ENCODE results near the gene CEP128.

Gene CEP128

GRCh38 chr14:80681651-80682050, 259.9 kb downstream of the CEP128 start:
- no peak for DNase-seq (ENCODE audit: low read depth in 3 of 3, low spot score in 1 of 3)

- no peak for DNase-seq (ENCODE audit: low read depth in 3 of 3, low spot score in 1 of 3)
Measured at GRCh38 chr14:80679273-80679672, 262.3 kb downstream of the CEP128 start.

GRCh38 chr14:80678436-80678835, 263.1 kb downstream of the CEP128 start:
- DNase-seq (ENCODE audit: low read depth in 3 of 3, low spot score in 1 of 3), result no peak

GRCh38 chr14:80669426-80669825, 272.1 kb downstream of the CEP128 start:
- no peak for DNase-seq (ENCODE audit: low read depth in 3 of 3, low spot score in 1 of 3)

GRCh38 chr14:80664576-80664975, 277.0 kb downstream of the CEP128 start:
- DNase-seq (ENCODE audit: low read depth in 3 of 3, low spot score in 1 of 3), result no peak

GRCh38 chr14:80663541-80663940, 278.0 kb downstream of the CEP128 start:
- no peak for DNase-seq (ENCODE audit: low read depth in 3 of 3, low spot score in 1 of 3)

- no peak for DNase-seq (ENCODE audit: low read depth in 3 of 3, low spot score in 1 of 3)
Measured at GRCh38 chr14:80659783-80660182, 281.8 kb downstream of the CEP128 start.

GRCh38 chr14:80658733-80659132, 282.8 kb downstream of the CEP128 start:
- DNase-seq (ENCODE audit: low read depth in 3 of 3, low spot score in 1 of 3), result no peak

- DNase-seq (ENCODE audit: low read depth in 3 of 3, low spot score in 1 of 3), result no peak
Measured at GRCh38 chr14:80658155-80658554, 283.4 kb downstream of the CEP128 start.

GRCh38 chr14:80653956-80654355, 287.6 kb downstream of the CEP128 start:
- DNase-seq (ENCODE audit: low read depth in 3 of 3, low spot score in 1 of 3), result no peak

- DNase-seq (ENCODE audit: low read depth in 3 of 3, low spot score in 1 of 3), result no peak
Measured at GRCh38 chr14:80645667-80646413, 295.7 kb downstream of the CEP128 start.

- DNase-seq (ENCODE audit: low read depth in 3 of 3, low spot score in 1 of 3), result no peak
Measured at GRCh38 chr14:80644826-80645225, 296.7 kb downstream of the CEP128 start.

- DNase-seq (ENCODE audit: low read depth in 3 of 3, low spot score in 1 of 3), result no peak
Measured at GRCh38 chr14:80638620-80639515, 302.7 kb downstream of the CEP128 start.

- DNase-seq (ENCODE audit: low read depth in 3 of 3, low spot score in 1 of 3), result no peak
Measured at GRCh38 chr14:80637756-80638619, 303.6 kb downstream of the CEP128 start.

- DNase-seq (ENCODE audit: low read depth in 3 of 3, low spot score in 1 of 3), result no peak
Measured at GRCh38 chr14:80636071-80636470, 305.5 kb downstream of the CEP128 start.

GRCh38 chr14:80634106-80634758, 307.3 kb downstream of the CEP128 start:
- no peak for DNase-seq (ENCODE audit: low read depth in 3 of 3, low spot score in 1 of 3)

GRCh38 chr14:80629606-80630005, 311.9 kb downstream of the CEP128 start:
- no peak for DNase-seq (ENCODE audit: low read depth in 3 of 3, low spot score in 1 of 3)

GRCh38 chr14:80628547-80628946, 313.0 kb downstream of the CEP128 start:
- no peak for DNase-seq (ENCODE audit: low read depth in 3 of 3, low spot score in 1 of 3)

GRCh38 chr14:80627745-80628144, 313.8 kb downstream of the CEP128 start:
- DNase-seq (ENCODE audit: low read depth in 3 of 3, low spot score in 1 of 3), result no peak

- DNase-seq (ENCODE audit: low read depth in 3 of 3, low spot score in 1 of 3), result no peak
Measured at GRCh38 chr14:80624581-80624980, 317.0 kb downstream of the CEP128 start.

- DNase-seq (ENCODE audit: low read depth in 3 of 3, low spot score in 1 of 3), result no peak
Measured at GRCh38 chr14:80621701-80622100, 319.8 kb downstream of the CEP128 start.

Measured in stimulated activated CD4-positive, alpha-beta T cell treated with anti-CD3 and anti-CD28 coated beads, TNF-alpha, amount 100 ng/mL, for 1 hour (primary cell).